Caki2 (cell line): ENCODE measurements around the gene RCSD1. TPM values are rescaled to one million over a fixed set of nuclear protein-coding genes. Genes with fewer than 3 reads are reported as not detected.
"Not testable (repeated sequence)": the region's sequence is repeated elsewhere in the genome, so short reads cannot be mapped to it uniquely, and the experiment has no call there.

Source experiments
- DNase-seq: peaks from one replicate; pipeline ENCODE4 v3.0.0-alpha.2; 2015; ENCODE audit warnings: low read depth
- in situ Hi-C: cut with HindIII; loops from 2 replicates; pipeline ENCODE4 v1.10.0; 2016; ENCODE audit warnings: low sequenced_read_pairs, low pct_unique_long_range_greater_than_20kb, mixed read lengths
- total RNA-seq: library from RNA; depleted of rRNA; stranded (reverse); fragments of >200 nt; shearing (Covaris generic); gene quantifications from 2 replicates; pipeline ENCODE4 v1.2.3, GENCODE V29; 2014; ENCODE audit warnings: low replicate concordance; rRNA removed

Gene RCSD1
- not detected in 2 replicates for total RNA-seq

GRCh38 chr1:167629681-167630567 lies at the start of gene RCSD1:
Gene RCSD1 (plus strand): TSS chr1:167630232. CDS start chr1:167630424, 192 bp downstream.
- no peak for DNase-seq
- in situ Hi-C loops, result no loop called here

- in situ Hi-C loops, result no loop called here
- no peak for DNase-seq
Measured at GRCh38 chr1:167582064-167582463, 48.0 kb upstream of the RCSD1 start.

- DNase-seq, result no peak
- in situ Hi-C loops, result no loop called here
Measured at GRCh38 chr1:167582722-167583121, 47.3 kb upstream of the RCSD1 start.

- in situ Hi-C loops, result no loop called here
- no peak for DNase-seq
Measured at GRCh38 chr1:167584581-167584980, 45.5 kb upstream of the RCSD1 start.

- no peak for DNase-seq
- in situ Hi-C loops, result no loop called here
Measured at GRCh38 chr1:167587342-167587741, 42.7 kb upstream of the RCSD1 start.

- in situ Hi-C loops, result no loop called here
- no peak for DNase-seq
Measured at GRCh38 chr1:167587872-167588271, 42.2 kb upstream of the RCSD1 start.

GRCh38 chr1:167588361-167588760 lies 41.7 kb upstream of the RCSD1 start:
- in situ Hi-C loops, result no loop called here
- DNase-seq, result no peak

- in situ Hi-C loops, result no loop called here
- DNase-seq, result no peak
Measured at GRCh38 chr1:167592475-167592874, 37.6 kb upstream of the RCSD1 start.

GRCh38 chr1:167593860-167594259 lies 36.2 kb upstream of the RCSD1 start:
- no peak for DNase-seq
- in situ Hi-C loops, result no loop called here

GRCh38 chr1:167594822-167595221 lies 35.2 kb upstream of the RCSD1 start:
- in situ Hi-C loops, result no loop called here
- DNase-seq, result no peak

GRCh38 chr1:167599957-167600581 lies 30.0 kb upstream of the RCSD1 start:
- in situ Hi-C loops, result no loop called here
- DNase-seq, result peak; percentile 28

GRCh38 chr1:167601442-167602383 lies 28.3 kb upstream of the RCSD1 start:
- in situ Hi-C loops, result no loop called here
- DNase-seq, result no peak

- in situ Hi-C loops, result no loop called here
- DNase-seq, result no peak
Measured at GRCh38 chr1:167602840-167603239, 27.2 kb upstream of the RCSD1 start.

GRCh38 chr1:167605576-167605975 lies 24.5 kb upstream of the RCSD1 start:
- no peak for DNase-seq
- in situ Hi-C loops, result no loop called here

- in situ Hi-C loops, result no loop called here
- no peak for DNase-seq
Measured at GRCh38 chr1:167611983-167612382, 18.0 kb upstream of the RCSD1 start.

GRCh38 chr1:167612587-167613385 lies 17.2 kb upstream of the RCSD1 start:
- DNase-seq, result no peak
- in situ Hi-C loops, result no loop called here

- in situ Hi-C loops, DNase-seq: not testable (repeated sequence)
Measured at GRCh38 chr1:167613984-167614383, 16.0 kb upstream of the RCSD1 start.

- no peak for DNase-seq
- in situ Hi-C loops, result no loop called here
Measured at GRCh38 chr1:167614851-167615250, 15.2 kb upstream of the RCSD1 start.
